Activated naive CD4-positive, alpha-beta T cell treated with anti-CD3 and anti-CD28 coated beads, Interleukin-2, amount 10 ng/mL, durations not matched to agents 7 days and 5 days (primary cell): Measurements from ENCODE around the gene EPHA4.

ENCODE experiments used
- CTCF ChIA-PET: fragments of 350-600 bp; sonication (Branson Sonifier 250); formaldehyde crosslinking; loops from one replicate; lab custom pipeline; 2021; ENCODE audit warnings: antibody characterized with exemption; lab: Charles Lee
- DNase-seq: peaks from one replicate; pipeline ENCODE4 v3.0.0-alpha.2; 2020
- H3K27ac Mint-ChIP-seq: one replicate; pipeline ENCODE4 v1.8.0; 2021; ENCODE audit warnings: mild to moderate bottlenecking, moderate library complexity, mixed read lengths
- H3K27me3 Mint-ChIP-seq: one replicate; pipeline ENCODE4 v1.8.0; 2021; ENCODE audit warnings: mild to moderate bottlenecking, mixed read lengths
- H3K36me3 Mint-ChIP-seq: one replicate; pipeline ENCODE4 v1.8.0; 2021; ENCODE audit warnings: mixed read lengths
- H3K4me1 Mint-ChIP-seq: one replicate; pipeline ENCODE4 v1.8.0; 2021; ENCODE audit warnings: mixed read lengths
- H3K4me3 Mint-ChIP-seq: one replicate; pipeline ENCODE4 v1.8.0; 2021; ENCODE audit warnings: mild to moderate bottlenecking, moderate library complexity, mixed read lengths
- H3K9me3 Mint-ChIP-seq: one replicate; pipeline ENCODE4 v1.8.0; 2021; ENCODE audit warnings: mixed read lengths

EPHA4 gene

DNA sequence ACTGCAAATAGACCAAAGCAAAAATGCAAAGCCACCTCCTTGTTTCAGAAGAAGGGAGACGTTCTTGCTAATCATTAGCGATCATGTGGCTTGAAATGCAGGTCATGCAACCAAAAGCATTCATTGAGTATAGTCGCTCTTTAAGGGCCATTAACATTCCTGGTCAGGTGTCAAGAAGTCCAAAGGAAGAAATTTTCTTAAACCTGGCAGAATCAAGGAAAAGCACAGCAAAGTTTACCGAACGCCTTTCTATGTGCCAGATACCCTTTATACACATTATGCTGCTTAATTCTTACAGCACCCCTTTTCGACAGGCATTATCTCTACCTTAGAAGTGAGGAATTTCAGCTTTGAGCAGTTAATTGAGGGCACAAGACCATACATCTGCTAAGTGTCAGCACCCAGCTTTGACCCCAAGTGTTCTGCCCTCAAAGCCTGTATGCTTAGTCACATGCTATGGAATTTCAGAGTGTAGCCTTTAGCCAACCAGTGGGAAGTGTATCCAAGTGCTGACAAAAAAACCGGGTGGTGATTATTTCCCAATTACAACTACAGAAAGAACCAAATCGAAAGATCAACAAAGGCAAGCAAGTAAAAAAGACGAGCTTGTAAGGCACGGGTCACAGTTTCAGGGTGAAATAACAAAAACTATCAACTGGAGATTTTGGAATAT, 70.8 kb downstream of the EPHA4 start:
- CTCF ChIA-PET = interaction anchor here (0.9 kb wide), 1 partner anchor 73 kb away, joined by 4 read pairs; no protein-coding TSS in a partner anchor
- H3K27me3 Mint-ChIP-seq = peaks cover 11% of the 10 kb centered on the region
- no peak for DNase-seq
- peaks cover 25% of the 10 kb centered on the region for H3K36me3 Mint-ChIP-seq
- no peaks in the 10 kb centered on the region for H3K9me3 Mint-ChIP-seq
- H3K4me1 Mint-ChIP-seq = peaks cover 21% of the 10 kb centered on the region
- no peak overlapping the region for H3K4me3 Mint-ChIP-seq
- H3K27ac Mint-ChIP-seq = no peak overlapping the region

DNA sequence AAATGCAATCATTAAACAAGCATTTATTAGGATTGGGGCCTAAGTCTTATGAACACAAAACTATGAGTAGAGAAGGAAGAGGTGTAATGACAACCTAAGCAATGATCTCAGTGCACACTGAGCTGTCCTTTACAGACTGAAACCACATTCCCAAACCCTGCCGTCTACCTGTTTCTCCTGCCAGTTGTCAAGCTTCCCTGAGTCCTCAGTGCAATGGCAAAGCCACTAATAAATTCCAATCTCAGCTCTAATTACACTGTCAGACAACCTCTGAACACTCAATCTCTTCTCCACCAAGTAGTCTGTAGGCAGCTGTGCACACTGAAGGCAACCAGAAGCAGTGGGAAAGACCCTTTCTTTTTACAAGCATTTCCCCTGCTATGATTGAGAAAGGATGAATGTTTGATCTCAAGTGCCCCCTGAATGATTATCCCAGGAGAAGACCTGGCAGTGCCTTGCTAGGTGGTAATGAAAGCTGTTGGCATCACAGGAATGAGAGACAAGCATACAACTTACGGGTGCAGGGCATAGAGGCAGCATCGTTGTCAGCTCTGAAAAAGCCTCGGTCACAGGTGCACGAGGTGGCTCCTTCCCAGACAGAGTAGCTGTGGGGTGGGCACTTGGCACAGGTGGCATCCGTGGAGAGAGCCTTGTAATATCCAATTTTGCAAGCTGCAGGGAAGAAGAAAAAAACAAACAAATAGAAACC, 71.4 kb downstream of the EPHA4 start:
- Mint-ChIP-seq H3K9me3 (no peaks in the 10 kb centered on the region), H3K36me3 (peaks cover 26% of the 10 kb centered on the region), H3K27ac (no peak overlapping the region), H3K4me1 (peaks cover 21% of the 10 kb centered on the region), H3K27me3 (peaks cover 11% of the 10 kb centered on the region), H3K4me3 (no peak overlapping the region)
- CTCF ChIA-PET = interaction anchor here (0.9 to 1.1 kb wide), 2 partner anchors 18 to 73 kb away, joined by 3 to 4 read pairs; no protein-coding TSS in a partner anchor
- no peak for DNase-seq

DNA sequence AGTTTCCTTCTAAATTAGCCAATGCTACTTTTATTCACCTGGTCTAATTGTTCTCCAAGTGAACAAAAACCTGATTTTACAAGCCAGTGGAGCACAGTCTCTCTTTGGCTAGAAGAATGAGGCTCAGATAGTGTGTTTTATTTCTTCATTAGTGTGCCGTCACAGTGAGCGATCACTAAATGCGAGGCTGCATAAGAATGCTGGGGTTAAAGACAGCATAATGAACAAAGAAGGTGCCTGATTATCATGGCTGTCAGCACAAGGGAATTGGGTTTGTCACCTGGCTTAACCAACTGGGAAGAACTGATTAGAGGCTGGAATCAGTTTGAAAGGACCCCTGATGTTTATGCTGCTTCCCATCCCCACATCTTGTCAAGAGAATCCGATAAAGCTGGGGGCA, 76.4 kb downstream of the EPHA4 start:
- Mint-ChIP-seq H3K9me3 (no peaks in the 10 kb centered on the region), H3K4me3 (no peak overlapping the region), H3K27ac (no peak overlapping the region), H3K4me1 (peaks cover 9% of the 10 kb centered on the region), H3K27me3 (peaks cover under 1% of the 10 kb centered on the region), H3K36me3 (peaks cover 31% of the 10 kb centered on the region)
- CTCF ChIA-PET = no interaction called here
- DNase-seq = no peak

DNA sequence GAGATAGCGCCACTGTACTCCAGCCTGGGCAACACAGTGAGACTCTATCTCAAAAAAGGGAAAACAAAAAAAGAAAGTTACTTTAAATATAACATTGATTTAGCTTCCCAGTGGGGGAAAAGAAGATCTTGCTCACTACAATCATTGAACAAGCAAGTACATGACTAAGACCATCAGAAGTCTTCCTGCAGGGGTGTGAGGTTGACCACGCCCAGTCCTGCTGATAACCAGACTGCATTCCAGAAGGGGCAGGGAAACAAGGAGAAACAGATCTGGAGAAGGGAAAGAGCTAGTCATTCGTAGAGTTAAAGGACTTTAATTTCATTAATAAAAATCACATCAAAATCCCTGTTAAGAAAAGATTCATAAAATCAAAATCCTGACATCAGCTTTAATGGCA, 77.5 kb downstream of the EPHA4 start:
- CTCF ChIA-PET = no interaction called here
- H3K9me3 Mint-ChIP-seq = no peaks in the 10 kb centered on the region
- peaks cover 22% of the 10 kb centered on the region for H3K36me3 Mint-ChIP-seq
- H3K27ac Mint-ChIP-seq = no peak overlapping the region
- no peak overlapping the region for H3K4me3 Mint-ChIP-seq
- peaks cover 3% of the 10 kb centered on the region for H3K27me3 Mint-ChIP-seq
- no peak for DNase-seq
- H3K4me1 Mint-ChIP-seq = no peaks in the 10 kb centered on the region

DNA sequence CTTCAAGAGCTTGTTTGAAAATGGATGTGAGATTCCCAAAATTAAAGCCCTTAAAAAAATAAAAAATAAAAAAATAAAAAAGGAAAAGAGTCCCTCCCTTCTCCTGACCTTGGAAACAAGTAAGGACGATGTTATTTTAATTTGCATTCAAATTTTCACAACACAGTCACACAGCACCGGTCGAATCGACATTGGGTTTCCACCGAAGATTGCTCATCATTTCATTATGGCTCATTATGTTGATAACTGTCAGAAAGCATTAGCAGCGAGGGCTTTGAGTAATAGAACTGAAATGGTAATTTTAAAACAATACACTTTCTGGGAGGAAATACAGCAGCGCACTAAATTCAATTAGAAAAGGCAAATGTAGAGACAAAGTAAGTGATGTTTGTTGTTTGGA, 78.7 kb downstream of the EPHA4 start:
- Mint-ChIP-seq H3K27ac (no peak overlapping the region), H3K27me3 (peaks cover 3% of the 10 kb centered on the region), H3K36me3 (peaks cover 22% of the 10 kb centered on the region), H3K4me3 (no peak overlapping the region), H3K4me1 (no peaks in the 10 kb centered on the region), H3K9me3 (no peaks in the 10 kb centered on the region)
- CTCF ChIA-PET = no interaction called here
- no peak for DNase-seq

DNA sequence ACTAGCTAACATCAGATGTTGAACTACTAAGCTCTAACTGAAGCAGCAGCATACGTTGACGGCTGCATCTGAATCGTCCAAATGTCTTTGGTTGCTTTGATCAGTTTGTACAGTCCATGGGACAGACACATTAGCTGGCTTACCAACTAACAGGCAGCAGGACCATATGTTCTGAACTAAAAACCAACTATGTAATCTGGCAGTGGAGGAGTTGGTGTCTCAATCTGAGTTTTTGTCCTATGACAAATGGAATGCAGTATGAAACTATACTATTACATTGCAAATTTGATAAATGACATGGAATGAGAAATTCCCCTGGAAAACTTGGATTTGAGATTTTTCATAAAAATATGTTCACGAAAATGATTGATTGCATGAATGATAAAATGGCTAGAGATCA, 79.5 kb downstream of the EPHA4 start:
- H3K4me3 Mint-ChIP-seq = no peak overlapping the region
- DNase-seq = no peak
- CTCF ChIA-PET = no interaction called here
- no peaks in the 10 kb centered on the region for H3K9me3 Mint-ChIP-seq
- H3K27ac Mint-ChIP-seq = no peak overlapping the region
- no peaks in the 10 kb centered on the region for H3K4me1 Mint-ChIP-seq
- H3K36me3 Mint-ChIP-seq = peaks cover 22% of the 10 kb centered on the region
- peaks cover 3% of the 10 kb centered on the region for H3K27me3 Mint-ChIP-seq

DNA sequence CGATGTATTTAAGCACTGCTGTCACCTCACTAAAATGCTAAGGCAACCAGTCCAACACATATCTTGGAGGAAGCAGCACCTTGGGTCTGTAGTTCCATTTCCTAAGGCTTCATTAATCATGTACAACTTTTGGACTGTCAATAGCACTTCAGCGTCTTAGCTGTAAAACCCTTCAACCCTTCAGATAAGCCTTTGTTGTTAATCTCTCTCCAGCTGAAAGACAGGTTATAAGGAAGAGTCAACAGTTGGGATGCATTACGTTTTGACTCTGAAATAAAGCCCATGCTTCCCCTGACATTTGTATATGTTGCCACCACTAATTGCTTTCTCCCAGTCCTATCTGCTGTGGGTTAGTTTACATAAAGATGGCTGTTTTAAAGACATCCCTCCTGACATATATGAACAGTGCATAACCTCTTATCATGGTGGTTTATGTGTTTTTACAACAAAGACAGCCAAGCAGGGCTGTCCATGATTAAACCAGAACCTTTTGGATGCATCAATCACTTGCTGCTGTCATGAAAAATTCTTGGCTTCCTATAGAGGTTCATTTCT, 81.5 kb downstream of the EPHA4 start:
- Mint-ChIP-seq H3K9me3 (no peaks in the 10 kb centered on the region), H3K27ac (no peak overlapping the region), H3K27me3 (peaks cover 3% of the 10 kb centered on the region), H3K4me1 (no peaks in the 10 kb centered on the region), H3K36me3 (peaks cover 18% of the 10 kb centered on the region), H3K4me3 (no peak overlapping the region)
- DNase-seq = no peak
- CTCF ChIA-PET = interaction anchor here (1.4 kb wide), 1 partner anchor 9 kb away, joined by 4 read pairs; no protein-coding TSS in a partner anchor

DNA sequence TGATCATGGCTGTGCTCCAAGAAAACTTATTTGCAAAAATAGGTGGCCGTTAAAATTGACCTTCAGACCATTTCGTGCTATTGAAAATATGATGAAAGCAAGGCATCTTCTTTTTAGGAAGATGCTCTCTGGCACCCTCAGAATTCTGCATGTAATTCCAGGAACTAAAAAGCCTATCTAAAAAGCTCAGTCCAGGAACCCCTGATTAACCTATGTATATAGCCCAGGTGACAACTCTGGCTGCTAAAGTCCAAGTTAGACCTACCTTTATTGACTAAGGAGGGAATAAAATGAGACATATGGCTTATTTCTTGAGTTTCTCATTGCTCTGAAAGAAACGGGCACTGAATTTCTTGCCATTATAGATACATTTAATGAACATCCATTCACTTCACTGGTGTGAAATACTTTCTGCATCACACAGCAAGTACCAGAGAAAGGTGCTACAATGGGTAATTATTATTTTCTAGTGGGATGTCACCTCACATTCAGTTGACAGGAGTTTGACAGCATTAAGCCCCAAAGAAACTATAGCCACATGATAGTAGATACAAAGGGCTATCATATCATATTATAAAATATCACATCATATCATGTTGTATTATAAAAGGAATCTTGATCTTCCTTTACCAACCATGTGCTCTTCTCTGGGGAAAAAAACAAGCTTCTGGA, 83.8 kb downstream of the EPHA4 start:
- H3K4me3 Mint-ChIP-seq = no peak overlapping the region
- no peaks in the 10 kb centered on the region for H3K9me3 Mint-ChIP-seq
- H3K27ac Mint-ChIP-seq = no peak overlapping the region
- H3K27me3 Mint-ChIP-seq = peaks cover 3% of the 10 kb centered on the region
- no peaks in the 10 kb centered on the region for H3K4me1 Mint-ChIP-seq
- CTCF ChIA-PET = interaction anchor here (1.0 kb wide), 1 partner anchor 43 kb away, joined by 3 read pairs; no protein-coding TSS in a partner anchor
- peaks cover 11% of the 10 kb centered on the region for H3K36me3 Mint-ChIP-seq
- DNase-seq = no peak

DNA sequence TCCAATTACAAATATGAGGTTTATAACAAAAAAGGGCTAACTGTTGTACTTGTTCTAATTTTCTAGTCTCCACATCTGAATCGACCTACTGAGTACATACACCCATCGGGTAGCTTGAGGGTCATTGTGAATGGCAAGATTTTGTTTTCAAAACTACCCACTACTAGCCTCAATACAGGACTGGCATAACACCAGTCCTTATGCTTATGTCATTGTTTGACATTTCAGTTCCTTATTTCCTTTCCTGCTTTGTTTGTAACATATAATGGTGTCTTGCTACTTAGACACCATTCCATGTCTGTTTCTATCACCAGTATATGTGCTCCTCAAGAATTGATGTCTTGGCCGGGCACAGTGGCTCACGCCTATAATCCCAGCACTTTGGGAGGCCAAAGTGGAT, 86.0 kb downstream of the EPHA4 start:
- no peaks in the 10 kb centered on the region for H3K9me3 Mint-ChIP-seq
- peaks cover 5% of the 10 kb centered on the region for H3K36me3 Mint-ChIP-seq
- H3K27ac Mint-ChIP-seq = no peak overlapping the region
- CTCF ChIA-PET = no interaction called here
- no peaks in the 10 kb centered on the region for H3K4me1 Mint-ChIP-seq
- H3K4me3 Mint-ChIP-seq = no peak overlapping the region
- H3K27me3 Mint-ChIP-seq = peaks cover 3% of the 10 kb centered on the region
- DNase-seq = no peak

DNA sequence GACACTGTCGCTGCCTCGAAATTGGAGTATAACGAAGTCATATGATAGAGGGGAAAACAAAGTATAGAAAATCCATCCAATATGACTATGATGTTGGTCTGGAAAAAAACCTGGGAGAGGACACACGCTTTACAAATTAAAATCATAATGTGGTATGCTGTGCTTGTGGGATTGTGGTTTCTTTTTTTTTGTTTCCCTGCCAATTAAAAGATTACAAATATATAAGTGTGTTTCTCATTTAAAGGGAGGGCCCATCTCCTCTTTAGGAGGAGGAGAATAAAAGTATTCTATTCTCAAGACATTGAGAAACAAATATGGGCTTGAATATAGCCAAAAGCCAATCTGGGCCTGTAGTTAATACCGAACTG, 86.6 kb downstream of the EPHA4 start:
- no peaks in the 10 kb centered on the region for H3K9me3 Mint-ChIP-seq
- peaks cover 3% of the 10 kb centered on the region for H3K27me3 Mint-ChIP-seq
- no peak overlapping the region for H3K4me3 Mint-ChIP-seq
- DNase-seq = no peak
- H3K27ac Mint-ChIP-seq = no peak overlapping the region
- CTCF ChIA-PET = no interaction called here
- H3K4me1 Mint-ChIP-seq = no peaks in the 10 kb centered on the region
- H3K36me3 Mint-ChIP-seq = peaks cover 7% of the 10 kb centered on the region

DNA sequence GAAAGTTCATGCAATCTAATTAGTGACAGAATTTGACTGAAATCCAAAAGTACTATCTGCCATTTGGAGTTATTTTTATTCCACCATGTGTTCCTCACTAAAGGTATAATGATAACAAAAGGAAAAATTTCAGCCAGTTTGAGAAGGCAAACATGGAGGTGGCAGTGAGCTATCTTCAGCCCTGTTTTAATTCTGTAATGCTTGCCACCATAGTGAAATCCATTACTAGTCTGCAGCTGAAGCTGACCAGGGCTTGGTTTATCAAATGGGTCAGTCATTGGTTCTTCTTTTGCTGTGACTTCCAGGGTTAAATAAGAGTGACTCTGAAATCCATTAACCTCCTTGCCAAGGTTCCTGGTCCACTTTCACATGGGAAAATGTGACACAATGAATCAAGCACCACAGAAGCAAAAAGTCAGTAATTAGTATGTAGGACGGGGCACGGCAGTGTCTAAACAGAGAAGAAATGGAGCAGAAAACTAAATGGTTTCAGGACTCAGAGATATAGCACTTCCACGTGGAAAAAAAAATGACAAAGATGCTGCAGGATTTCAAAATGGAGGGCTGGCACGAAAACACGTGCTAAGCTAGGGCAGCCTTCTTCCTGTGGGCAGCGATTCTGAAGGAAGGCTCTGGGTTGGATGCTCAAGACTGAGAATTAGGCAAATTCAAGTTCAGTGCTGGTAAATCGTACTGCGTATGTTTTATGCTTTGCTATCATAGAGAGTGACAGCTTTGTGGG, 87.2 kb downstream of the EPHA4 start:
- Mint-ChIP-seq H3K27me3 (no peaks in the 10 kb centered on the region), H3K4me1 (no peaks in the 10 kb centered on the region), H3K27ac (no peak overlapping the region), H3K4me3 (no peak overlapping the region), H3K36me3 (peaks cover 7% of the 10 kb centered on the region), H3K9me3 (no peaks in the 10 kb centered on the region)
- CTCF ChIA-PET = no interaction called here
- DNase-seq = no peak

DNA sequence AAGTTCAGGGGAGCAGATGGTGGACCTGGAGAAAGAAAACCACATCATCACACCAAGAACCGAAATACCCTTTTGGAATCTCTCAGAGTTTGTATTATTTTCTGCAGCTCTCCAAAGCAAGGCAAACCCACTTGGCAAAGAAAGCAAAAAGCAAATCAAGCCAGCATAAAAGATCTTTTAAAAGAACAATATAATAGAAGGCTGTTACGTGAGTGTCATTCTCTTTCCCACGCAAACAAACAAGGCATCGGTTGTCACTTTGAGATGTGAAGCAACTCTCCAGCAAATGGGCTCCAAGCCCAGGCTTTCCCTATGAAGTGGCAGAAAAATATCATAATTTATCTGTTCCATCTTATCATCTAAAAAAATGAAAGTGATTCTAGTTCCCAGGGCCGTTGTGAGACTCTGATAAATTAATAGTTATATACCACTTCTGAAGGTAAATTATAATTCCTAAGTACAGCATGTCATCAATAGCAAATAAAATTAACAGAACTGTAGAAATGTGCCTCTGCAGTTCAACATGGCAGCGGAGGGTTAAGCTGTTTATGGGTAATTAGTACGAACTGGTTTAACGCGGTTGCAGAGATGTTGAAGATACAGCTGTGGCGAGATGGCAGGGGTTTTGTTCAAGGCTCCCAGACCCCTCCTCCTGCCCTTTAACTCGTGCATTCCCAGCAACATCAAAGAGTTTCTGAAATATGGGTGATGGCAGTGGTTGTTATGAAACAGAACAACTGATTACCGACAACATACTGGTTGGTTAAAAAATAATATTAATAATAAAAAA, 89.2 kb downstream of the EPHA4 start:
- no peak for DNase-seq
- Mint-ChIP-seq H3K4me3 (no peak overlapping the region), H3K4me1 (no peaks in the 10 kb centered on the region), H3K9me3 (no peaks in the 10 kb centered on the region), H3K27ac (no peak overlapping the region), H3K36me3 (peaks cover 7% of the 10 kb centered on the region), H3K27me3 (no peaks in the 10 kb centered on the region)
- CTCF ChIA-PET = no interaction called here

DNA sequence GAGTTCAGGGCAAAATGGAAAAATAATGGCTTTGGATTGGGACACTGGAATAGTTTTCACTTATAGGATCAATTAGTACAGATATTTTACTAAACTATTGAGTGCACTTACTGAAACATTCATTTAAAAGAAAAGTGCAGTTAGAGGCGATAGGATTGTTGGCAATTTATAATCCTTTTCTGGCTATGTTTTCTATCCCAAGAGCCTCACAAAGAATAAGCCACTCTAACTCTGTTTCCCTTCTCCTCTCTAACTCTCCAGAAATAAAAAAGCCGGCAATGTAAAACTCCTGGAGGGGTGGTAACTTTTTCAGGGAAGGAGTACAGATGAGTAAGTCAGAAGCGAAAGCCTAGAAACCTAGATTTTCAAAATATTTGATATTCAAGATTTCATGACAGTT, 91.3 kb downstream of the EPHA4 start:
- Mint-ChIP-seq H3K36me3 (peaks cover 10% of the 10 kb centered on the region), H3K27me3 (no peaks in the 10 kb centered on the region), H3K4me3 (no peak overlapping the region), H3K9me3 (no peaks in the 10 kb centered on the region), H3K27ac (no peak overlapping the region), H3K4me1 (no peaks in the 10 kb centered on the region)
- CTCF ChIA-PET = no interaction called here
- DNase-seq = no peak
